Right lobe of liver (tissue), 6 donors: ENCODE data around the gene OR2H2. TPM values are rescaled to one million over a fixed set of nuclear protein-coding genes. Genes with fewer than 3 reads are reported as not detected.

ENCODE experiments used
- ATAC-seq, 4 donors: fragments of 200-7000 bp; cut with Tn5 transposase; one replicate each; pipeline ENCODE4 v1.9.1; 2020; ENCODE audit warnings: mild to moderate bottlenecking in 4 of 4, moderate library complexity in 4 of 4
- DNase-seq, 3 donors: peaks; one replicate each; pipeline ENCODE4 v3.0.0-alpha.2; 2020
- H3K27ac ChIP-seq, 3 donors: fragments of 200-600 bp; one replicate each; pipeline ENCODE4 v1.8.0; 2022
- H3K27me3 ChIP-seq, 2 donors: fragments of 200-600 bp; one replicate each; pipeline ENCODE4 v1.8.0; 2022
- H3K36me3 ChIP-seq, 4 donors: fragments of 200-600 bp; sonication (generic) in 1 of 4; one replicate each; pipeline versions ENCODE4 v1.5.1 to v1.8.0; 2017 to 2022; ENCODE audit warnings: control low read depth in 1 of 4
- H3K4me1 ChIP-seq, 4 donors: fragments of 200-600 bp; sonication (generic) in 1 of 4; one replicate each; pipeline versions ENCODE4 v1.5.1 to v1.8.0; 2017 to 2022; ENCODE audit warnings: control low read depth in 1 of 4
- H3K4me3 ChIP-seq, 3 donors: fragments of 200-600 bp; one replicate each; pipeline ENCODE4 v1.8.0; 2022
- H3K9me3 ChIP-seq, 4 donors: fragments of 200-600 bp; sonication (generic) in 1 of 4; one replicate each; pipeline versions ENCODE4 v1.5.1 to v1.8.0; 2017 to 2022; ENCODE audit warnings: control low read depth in 1 of 4
- CTCF ChIP-seq, 4 donors: fragments of 200-600 bp in 3 of 4; fragments of 450-650 bp in 1 of 4; IDR thresholded peaks; one replicate each; pipeline versions ENCODE4 v1.5.1 to v1.8.0; 2016 to 2022; ENCODE audit warnings: antibody characterized with exemption in 4 of 4, mild to moderate bottlenecking in 2 of 4
- POLR2A ChIP-seq: fragments of 450-650 bp; IDR thresholded peaks from one replicate; pipeline ENCODE4 v1.6.1; 2017; ENCODE audit warnings: antibody characterized with exemption, mild to moderate bottlenecking
- WGBS: methylation state at CpG from one replicate; pipeline ENCODE4 v1.1.6; 2018; ENCODE audit warnings: low coverage, low lambda C conversion rate; ENCODE audit not compliant: insufficient coverage; ENCODE audit errors: missing lambda C conversion rate; 5-methylcytosine and 5-hydroxymethylcytosine counted together
- intact Hi-C, 2 donors: fragments of 100-400 bp; cut with DNase I; formaldehyde crosslinking; loops; one replicate each; pipeline versions ENCODE4 v1.11.2 to v1.14.1; 2022
- total RNA-seq, 6 experiments: library from RNA; depleted of rRNA in 2 of 6; stranded (reverse); fragments of >200 nt in 2 of 6; fragmentation: NEBNext Ultra II Directional in 3 of 6; extraction: Animal tissue kit (Norgen Biotek cat#: 25700) in 3 of 6; gene quantifications; one replicate each; pipeline versions ENCODE4 v1.1.0 to v1.2.4, GENCODE V29; 2016 to 2023
- donor health status: DM: no; HTN: yes; CAD: no.
- donor health status: DM: no; HTN: no; CAD: no.
- donor health status: DM: no; HTN: no; CAD: no.
- donor health status: DM: no; HTN: yes; CAD: no.
- donor health status: DM: no; HTN: yes; CAD: no.

Gene OR2H2
- total RNA-seq, 6 experiments from 2014 or later: not detected

DNA sequence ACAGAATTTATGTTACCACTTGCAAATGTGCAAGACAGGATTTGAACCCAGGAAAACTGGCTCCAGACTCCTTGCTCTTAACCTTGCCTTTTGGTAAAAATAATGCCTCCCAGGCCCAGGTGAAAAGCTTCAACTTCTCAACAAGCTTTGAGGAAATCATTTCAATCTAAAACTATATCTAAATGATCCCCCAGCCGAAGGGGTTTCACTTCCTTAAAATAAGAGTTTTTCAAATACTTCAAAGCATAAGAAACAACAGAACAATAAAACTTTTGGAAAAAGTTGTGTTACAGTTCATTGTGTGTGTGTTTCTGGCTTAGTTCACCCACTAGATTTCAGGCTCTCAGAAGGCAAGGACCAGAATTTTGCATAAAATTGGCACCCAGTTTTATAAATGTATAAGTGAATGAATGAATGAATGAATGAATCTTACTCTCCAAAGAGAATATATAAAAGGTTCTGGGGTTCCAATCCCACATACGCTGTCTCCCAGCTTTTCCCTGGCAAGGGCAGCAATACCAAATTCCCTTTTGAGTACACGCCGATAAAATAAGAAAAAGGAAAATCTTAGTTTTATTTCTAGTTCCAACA is 5.4 kb downstream of the OR2H2 start:
- no peak for DNase-seq
- H3K36me3 ChIP-seq: no peaks in the 10 kb centered on the region
- no peaks in the 10 kb centered on the region for H3K9me3 ChIP-seq
- H3K27ac ChIP-seq: no peak overlapping the region
- TF ChIP-seq POLR2A: no peak
- H3K4me1 ChIP-seq: no peaks in the 10 kb centered on the region
- 55% methylated on average over 4 of the region's 4 CpGs for WGBS
- no peak for ATAC-seq
- no peak overlapping the region for H3K4me3 ChIP-seq
- intact Hi-C loops: no loop called here
- no peaks in the 10 kb centered on the region for H3K27me3 ChIP-seq

- TF ChIP-seq CTCF (IDR thresholded peaks at IDR 0.05) (no peak), POLR2A (no peak)
- no peak for DNase-seq
- no peak overlapping the region for H3K4me3 ChIP-seq
- H3K27ac ChIP-seq: no peak overlapping the region
- no peaks in the 10 kb centered on the region for H3K4me1 ChIP-seq
- WGBS: 51% methylated on average over 2 of the region's 2 CpGs
- ATAC-seq: no peak
- intact Hi-C loops: no loop called here
- no peaks in the 10 kb centered on the region for H3K27me3 ChIP-seq
- no peaks in the 10 kb centered on the region for H3K9me3 ChIP-seq
- H3K36me3 ChIP-seq: no peaks in the 10 kb centered on the region
Observed at GRCh38 chr6:29591677-29592076, 6.8 kb downstream of the OR2H2 start.

DNA sequence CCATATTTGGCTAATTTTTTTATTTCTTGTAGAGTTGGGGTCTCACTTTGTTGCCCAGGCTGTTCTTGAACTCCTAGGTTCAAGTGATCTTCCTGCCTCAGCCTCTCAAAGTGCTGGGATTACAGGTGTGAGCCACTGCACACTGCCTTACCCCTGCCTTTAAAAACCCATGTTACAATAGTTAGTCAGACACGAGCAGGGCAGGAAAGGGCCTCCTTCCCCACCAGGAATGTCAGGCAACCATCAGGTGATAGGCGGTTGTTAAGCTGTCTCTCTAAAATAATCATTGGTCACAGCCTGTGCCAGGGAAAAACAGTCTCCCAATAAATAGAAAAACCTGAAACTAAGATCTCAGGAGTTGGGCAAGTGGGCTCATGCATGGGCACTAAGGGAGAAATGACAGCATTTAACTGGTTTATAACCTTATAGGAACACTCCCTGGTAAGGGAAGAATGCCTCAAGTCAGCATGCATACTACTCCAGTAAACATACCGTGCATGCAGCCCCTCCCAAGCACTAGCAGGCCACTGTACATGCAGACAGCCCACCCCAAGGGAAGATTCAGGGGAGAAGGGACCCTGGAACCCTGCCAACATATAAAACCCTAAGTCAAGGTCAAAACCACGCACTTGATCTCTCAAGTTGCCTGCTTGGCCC is 8.4 kb downstream of the OR2H2 start:
- no peaks in the 10 kb centered on the region for H3K9me3 ChIP-seq
- TF ChIP-seq CTCF (IDR thresholded peaks at IDR 0.05) (no peak), POLR2A (no peak)
- H3K4me3 ChIP-seq: no peak overlapping the region
- no peaks in the 10 kb centered on the region for H3K27me3 ChIP-seq
- 34% methylated on average over 4 of the region's 4 CpGs for WGBS
- intact Hi-C loops: no loop called here
- no peaks in the 10 kb centered on the region for H3K36me3 ChIP-seq
- H3K4me1 ChIP-seq: no peaks in the 10 kb centered on the region
- H3K27ac ChIP-seq: no peak overlapping the region
- ATAC-seq (no peak), DNase-seq (no peak)

GRCh38 chr6:29596381-29596900 is 11.5 kb downstream of the OR2H2 start:
- TF ChIP-seq CTCF (IDR thresholded peaks at IDR 0.05) (no peak), POLR2A (no peak)

GRCh38 chr6:29597184-29597583 is 12.3 kb downstream of the OR2H2 start:
- no peak overlapping the region for H3K27ac ChIP-seq
- H3K9me3 ChIP-seq: no peaks in the 10 kb centered on the region
- ATAC-seq: no peak
- no peaks in the 10 kb centered on the region for H3K4me1 ChIP-seq
- TF ChIP-seq CTCF (IDR thresholded peaks at IDR 0.05) (no peak), POLR2A (no peak)
- no peak for DNase-seq
- H3K4me3 ChIP-seq: no peak overlapping the region
- H3K36me3 ChIP-seq: no peaks in the 10 kb centered on the region
- intact Hi-C loops: no loop called here
- no peaks in the 10 kb centered on the region for H3K27me3 ChIP-seq
- 54% methylated on average over 2 of the region's 2 CpGs for WGBS

More at GRCh38 chr6:29596381-29596900, 11.5 kb downstream of the OR2H2 start:
- Histone ChIP-seq H3K36me3 (no peaks in the 10 kb centered on the region), H3K4me1 (no peaks in the 10 kb centered on the region), H3K27ac (no peak overlapping the region), H3K9me3 (no peaks in the 10 kb centered on the region), H3K4me3 (no peak overlapping the region), H3K27me3 (no peaks in the 10 kb centered on the region)
- intact Hi-C loops: no loop called here
- WGBS: 78% methylated on average over 6 of the region's 6 CpGs
- ATAC-seq: no peak
- DNase-seq: no peak
